Loucy (cell line): ENCODE data around the gene KRTAP9-7.

ENCODE experiments used
- CTCF ChIP-seq: fragments of 200-600 bp; sonication (generic); conservative IDR thresholded peaks from 2 replicates; pipeline ENCODE4 v1.5.1; 2014; ENCODE audit warnings: mild to moderate bottlenecking, antibody characterized with exemption, low read length
- EZH2phosphoT487 ChIP-seq: fragments of 200-600 bp; IDR thresholded peaks from 2 replicates; pipeline ENCODE4 v1.6.1; 2018; ENCODE audit warnings: antibody characterized with exemption, mild to moderate bottlenecking, moderate library complexity, borderline replicate concordance

- no peak for TF ChIP-seq CTCF
- TF ChIP-seq EZH2phosphoT487: no peak
Measured at GRCh38 chr17:41318231-41318630, 42.7 kb downstream of the KRTAP9-7 start.
